Measurements from ENCODE around the gene MUC21. TPM values are rescaled to one million over a fixed set of nuclear protein-coding genes. Genes with fewer than 3 reads are reported as not detected.

Gene MUC21
- total RNA-seq, 2 donors from 2014 or later: not detected

- Histone ChIP-seq H3K4me1 (no peaks in the 10 kb centered on the region), H3K4me3 (no peak overlapping the region), H3K36me3 (no peaks in the 10 kb centered on the region), H3K9me3 (no peaks in the 10 kb centered on the region), H3K27me3 (no peaks in the 10 kb centered on the region), H3K27ac (no peak overlapping the region)
- TF ChIP-seq CTCF (IDR thresholded peaks at IDR 0.05): no peak
- no peak for DNase-seq (ENCODE audit: low spot score)
Measured at GRCh38 chr6:30970946-30971345, 12.6 kb upstream of the MUC21 start.

- no peak for TF ChIP-seq CTCF (IDR thresholded peaks at IDR 0.05)
- Histone ChIP-seq H3K4me3 (no peak overlapping the region), H3K27me3 (no peaks in the 10 kb centered on the region), H3K36me3 (no peaks in the 10 kb centered on the region), H3K4me1 (no peaks in the 10 kb centered on the region), H3K27ac (no peak overlapping the region), H3K9me3 (no peaks in the 10 kb centered on the region)
- no peak for DNase-seq (ENCODE audit: low spot score)
Measured at GRCh38 chr6:30972816-30973215, 10.7 kb upstream of the MUC21 start.

GRCh38 chr6:30974490-30975252, 8.8 kb upstream of the MUC21 start:
- no peak overlapping the region for H3K4me3 ChIP-seq
- H3K27ac ChIP-seq: no peak overlapping the region
- no peak for DNase-seq (ENCODE audit: low spot score)
- no peaks in the 10 kb centered on the region for H3K36me3 ChIP-seq
- TF ChIP-seq CTCF (IDR thresholded peaks at IDR 0.05): no peak
- H3K27me3 ChIP-seq: no peaks in the 10 kb centered on the region
- H3K4me1 ChIP-seq: no peaks in the 10 kb centered on the region
- H3K9me3 ChIP-seq: no peaks in the 10 kb centered on the region

DNA sequence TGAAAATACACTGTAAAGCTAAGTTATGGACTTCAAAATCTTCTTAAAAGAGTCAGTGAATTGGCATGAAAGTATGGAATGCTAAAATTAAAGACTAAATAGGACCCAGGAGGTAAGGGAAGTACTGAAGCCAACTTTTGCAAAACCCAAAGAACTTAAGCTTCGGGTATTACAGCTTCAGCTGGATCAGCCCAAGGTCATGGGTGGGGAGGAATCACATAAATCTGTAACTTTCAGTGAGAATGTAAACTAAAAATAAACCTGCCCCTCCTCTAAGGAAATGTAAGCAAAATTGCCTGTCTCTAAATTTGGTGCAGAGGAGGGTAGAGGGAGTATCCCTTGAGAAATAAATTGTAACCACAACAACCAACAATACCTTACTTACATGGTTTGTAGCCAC, 4.4 kb upstream of the MUC21 start:
- TF ChIP-seq CTCF (IDR thresholded peaks at IDR 0.05): no peak
- no peaks in the 10 kb centered on the region for H3K9me3 ChIP-seq

DNA sequence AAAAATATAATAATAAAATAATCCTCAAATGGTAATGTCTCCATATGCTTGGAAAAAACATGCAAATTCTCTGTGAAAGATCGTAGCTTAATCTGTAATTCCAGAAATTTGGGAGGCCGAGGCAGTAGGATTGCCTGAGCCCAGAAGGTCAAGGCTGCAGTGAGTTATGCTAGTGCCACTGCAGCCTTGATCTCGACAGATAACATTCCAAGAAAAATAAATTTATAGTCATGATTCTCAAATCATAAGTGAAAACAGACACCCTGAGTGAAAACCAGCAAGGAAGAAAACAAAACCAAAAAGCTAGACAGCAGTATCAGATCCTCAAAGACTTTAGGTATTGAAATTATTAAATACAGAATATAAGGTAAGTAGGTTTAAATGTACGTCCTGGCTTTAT, 3.8 kb upstream of the MUC21 start:
- DNase-seq (ENCODE audit: low spot score): no peak
- no peak for TF ChIP-seq CTCF (IDR thresholded peaks at IDR 0.05)
- no peaks in the 10 kb centered on the region for H3K9me3 ChIP-seq
- peaks cover 0 to 5% of the 10 kb centered on the region in 2 donors for H3K4me1 ChIP-seq
- H3K4me3 ChIP-seq: no peak overlapping the region
- H3K36me3 ChIP-seq: no peaks in the 10 kb centered on the region
- no peaks in the 10 kb centered on the region for H3K27me3 ChIP-seq
- H3K27ac ChIP-seq: no peak overlapping the region

More for the DNA sequence above, 4.4 kb upstream of the MUC21 start:
- Histone ChIP-seq H3K4me3 (no peak overlapping the region), H3K27me3 (no peaks in the 10 kb centered on the region), H3K36me3 (no peaks in the 10 kb centered on the region), H3K27ac (no peak overlapping the region), H3K4me1 (peaks cover 0 to 5% of the 10 kb centered on the region in 2 donors)
- DNase-seq (ENCODE audit: low spot score): no peak

Measured in right atrium auricular region (tissue), 2 donors.